ENCODE results near the gene FBP2.

The FBP2 gene

GRCh38 chr9:94514722-94515121, 78.9 kb downstream of the FBP2 start:
- CTCF ChIA-PET: interaction anchor here (0.6 kb wide), 2 partner anchors 37 to 246 kb away, joined by 3 to 4 read pairs; no protein-coding TSS in a partner anchor
- Histone ChIP-seq H3K9me3 (ENCODE audit: control insufficient read depth, insufficient read depth, low read depth, low read length) (no peaks in the 10 kb centered on the region), H3K4me3 (ENCODE audit: low read depth, low read length) (no peak overlapping the region), H3K4me1 (ENCODE audit: control insufficient read depth, insufficient read depth, low read length) (no peaks in the 10 kb centered on the region), H3K36me3 (ENCODE audit: control insufficient read depth in 2 of 2, insufficient read depth in 1 of 2, low read length in 2 of 2) (no peaks in the 10 kb centered on the region), H3K27ac (ENCODE audit: extremely low read depth, low read depth, low read length) (no peak overlapping the region)
- TF ChIP-seq ZNF354C (tag by site-specific recombination; IDR thresholded peaks at IDR 0.05; ENCODE audit: borderline replicate concordance, low read depth) (no peak), ZNF223 (tag by site-specific recombination; IDR thresholded peaks at IDR 0.05) (no peak)
- POLR2A ChIA-PET: no interaction called here

GRCh38 chr9:94511955-94512265, 81.7 kb downstream of the FBP2 start:
- POLR2A ChIA-PET: interaction anchor here (0.7 kb wide), 1 partner anchor 863 kb away, joined by 5 read pairs; no protein-coding TSS in a partner anchor
- no peak overlapping the region for H3K4me3 ChIP-seq (ENCODE audit: low read depth, low read length)
- CTCF ChIA-PET: no interaction called here
- no peaks in the 10 kb centered on the region for H3K4me1 ChIP-seq (ENCODE audit: control insufficient read depth, insufficient read depth, low read length)
- no peaks in the 10 kb centered on the region for H3K36me3 ChIP-seq (ENCODE audit: control insufficient read depth in 2 of 2, insufficient read depth in 1 of 2, low read length in 2 of 2)
- H3K9me3 ChIP-seq (ENCODE audit: control insufficient read depth, insufficient read depth, low read depth, low read length): no peaks in the 10 kb centered on the region
- no peak overlapping the region for H3K27ac ChIP-seq (ENCODE audit: extremely low read depth, low read depth, low read length)
- TF ChIP-seq PRDM10 (tag by site-specific recombination; IDR thresholded peaks at IDR 0.05): no peak
- no peak for TF ChIP-seq OSR2 (tag by site-specific recombination; IDR thresholded peaks at IDR 0.05)
- TF ChIP-seq KLF9 (tag by site-specific recombination; IDR thresholded peaks at IDR 0.05; ENCODE audit: low read depth): no peak
- no peak for TF ChIP-seq ZSCAN4 (tag by site-specific recombination; IDR thresholded peaks at IDR 0.05)
- TF ChIP-seq REPIN1 (tag by site-specific recombination; IDR thresholded peaks at IDR 0.05; ENCODE audit: low read depth): no peak
- no peak for TF ChIP-seq ZNF707 (tag by site-specific recombination; IDR thresholded peaks at IDR 0.05)
- no peak for TF ChIP-seq ZNF404 (tag by site-specific recombination; IDR thresholded peaks at IDR 0.05)
- no peak for TF ChIP-seq ZNF362 (tag by site-specific recombination; IDR thresholded peaks at IDR 0.05)
- TF ChIP-seq OVOL3 (tag by site-specific recombination; IDR thresholded peaks at IDR 0.05): no peak
- no peak for TF ChIP-seq ZNF174 (tag by site-specific recombination; IDR thresholded peaks at IDR 0.05)
- TF ChIP-seq ZNF10 (tag by site-specific recombination; IDR thresholded peaks at IDR 0.05): no peak
- TF ChIP-seq ZNF433 (tag by site-specific recombination; IDR thresholded peaks at IDR 0.05; ENCODE audit: low read depth): no peak

- Histone ChIP-seq H3K36me3 (ENCODE audit: control insufficient read depth in 2 of 2, insufficient read depth in 1 of 2, low read length in 2 of 2) (no peaks in the 10 kb centered on the region), H3K9me3 (ENCODE audit: control insufficient read depth, insufficient read depth, low read depth, low read length) (no peaks in the 10 kb centered on the region), H3K4me1 (ENCODE audit: control insufficient read depth, insufficient read depth, low read length) (no peaks in the 10 kb centered on the region), H3K4me3 (ENCODE audit: low read depth, low read length) (no peak overlapping the region), H3K27ac (ENCODE audit: extremely low read depth, low read depth, low read length) (no peak overlapping the region)
- no peak for TF ChIP-seq ZSCAN23 (tag by site-specific recombination; IDR thresholded peaks at IDR 0.05)
- CTCF ChIA-PET: no interaction called here
- POLR2A ChIA-PET: interaction anchor here (0.7 kb wide), 1 partner anchor 863 kb away, joined by 5 read pairs; no protein-coding TSS in a partner anchor
Observed at GRCh38 chr9:94511134-94511954, 82.3 kb downstream of the FBP2 start.
